LHCN-M2 (cell line): ENCODE data around the gene DCST1. TPM values are rescaled to one million over a fixed set of nuclear protein-coding genes. Genes with fewer than 3 reads are reported as not detected.

Source experiments
- DNase-seq: peaks from one replicate; pipeline ENCODE4 v3.0.0-alpha.2; 2012; ENCODE audit warnings: low read depth
- total RNA-seq: library from RNA; depleted of rRNA; stranded (reverse); fragments of >200 nt; gene quantifications from 2 replicates; pipeline ENCODE4 v1.2.3, GENCODE V29; 2014

DCST1 gene
- total RNA-seq, 1 experiment from 2014 or later = not detected

- peak; percentile 27 for DNase-seq
Observed at GRCh38 chr1:155051777-155052398, 18.3 kb downstream of the DCST1 start.

- no peak for DNase-seq
Observed at GRCh38 chr1:155052439-155053395, 19.1 kb downstream of the DCST1 start.

GRCh38 chr1:155053531-155054105 lies 20.0 kb downstream of the DCST1 start:
- DNase-seq = no peak

GRCh38 chr1:155057104-155057503 lies 23.5 kb downstream of the DCST1 start:
- no peak for DNase-seq

- no peak for DNase-seq
Observed at GRCh38 chr1:155057788-155058211, 24.2 kb downstream of the DCST1 start.

- DNase-seq = no peak
Observed at GRCh38 chr1:155060736-155061135, 27.1 kb downstream of the DCST1 start.

- DNase-seq = peak; percentile 86
Observed at GRCh38 chr1:155061381-155062150, 27.9 kb downstream of the DCST1 start.

- no peak for DNase-seq
Observed at GRCh38 chr1:155062151-155062686, 28.6 kb downstream of the DCST1 start.

GRCh38 chr1:155062702-155063411 lies 29.2 kb downstream of the DCST1 start:
- DNase-seq = peak; percentile 15

GRCh38 chr1:155063550-155064110 lies 30.0 kb downstream of the DCST1 start, which contains the start of gene EFNA4:
Gene EFNA4 (plus strand): TSS chr1:155063740. CDS start chr1:155063824, 84 bp downstream.
- DNase-seq = peak; percentile 72

- peak; percentile 29 for DNase-seq
Observed at GRCh38 chr1:155064111-155064831, 30.6 kb downstream of the DCST1 start.

GRCh38 chr1:155064832-155065429 lies 31.3 kb downstream of the DCST1 start:
- no peak for DNase-seq

GRCh38 chr1:155066777-155067176 lies 33.2 kb downstream of the DCST1 start:
- DNase-seq = no peak

GRCh38 chr1:155068599-155068998 lies 35.0 kb downstream of the DCST1 start:
- no peak for DNase-seq

GRCh38 chr1:155069551-155070157 lies 36.0 kb downstream of the DCST1 start:
- DNase-seq = no peak

GRCh38 chr1:155070158-155070621 lies 36.6 kb downstream of the DCST1 start:
- DNase-seq = no peak

- DNase-seq = no peak
Observed at GRCh38 chr1:155070721-155071569, 37.3 kb downstream of the DCST1 start.

- DNase-seq = no peak
Observed at GRCh38 chr1:155071701-155072100, 38.1 kb downstream of the DCST1 start.
